Upper lobe of right lung (tissue), 1 donor: Measurements from ENCODE around the gene ETF1. TPM values are rescaled to one million over a fixed set of nuclear protein-coding genes. Genes with fewer than 3 reads are reported as not detected.

ENCODE experiments used
- ATAC-seq: fragments of 200-7000 bp; cut with Tn5 transposase; one replicate; pipeline ENCODE4 v1.9.1; 2020; ENCODE audit warnings: mild to moderate bottlenecking, moderate library complexity
- DNase-seq: peaks from one replicate; pipeline ENCODE4 v3.0.0-alpha.2; 2020
- H3K27ac ChIP-seq: fragments of 200-600 bp; one replicate; pipeline ENCODE4 v1.8.0; 2022
- H3K27me3 ChIP-seq: fragments of 200-600 bp; one replicate; pipeline ENCODE4 v1.8.0; 2022; ENCODE audit warnings: mild to moderate bottlenecking
- H3K36me3 ChIP-seq: fragments of 200-600 bp; one replicate; pipeline ENCODE4 v1.8.0; 2022
- H3K4me1 ChIP-seq: fragments of 200-600 bp; one replicate; pipeline ENCODE4 v1.8.0; 2022
- H3K4me3 ChIP-seq: fragments of 200-600 bp; one replicate; pipeline ENCODE4 v1.8.0; 2022; ENCODE audit warnings: mild to moderate bottlenecking
- H3K9me3 ChIP-seq: fragments of 200-600 bp; one replicate; pipeline ENCODE4 v1.8.0; 2022
- intact Hi-C: fragments of 100-400 bp; cut with DNase I; formaldehyde crosslinking; loops from one replicate; pipeline ENCODE4 v1.11.0; 2022
- total RNA-seq: library from RNA; stranded (reverse); fragmentation: NEBNext Ultra II Directional; extraction: Animal tissue kit (Norgen Biotek cat#: 25700); gene quantifications from one replicate; pipeline ENCODE4 v1.2.1, GENCODE V29; 2021
- TF ChIP-seq, protein P1 (sequence below): fragments of 200-600 bp; IDR thresholded peaks from one replicate; pipeline ENCODE4 v1.8.0; 2022; ENCODE audit warnings: antibody characterized with exemption
- donor health status: DM: no; HTN: yes; CAD: no; lungs with severe emphysema.

ETF1 gene
- total RNA-seq, 1 donor from 2014 or later: 114 TPM

GRCh38 chr5:138469540-138470321 lies 73.3 kb downstream of the ETF1 start:
- Histone ChIP-seq H3K4me1 (peaks cover 21% of the 10 kb centered on the region), H3K4me3 (no peak overlapping the region), H3K9me3 (no peaks in the 10 kb centered on the region), H3K36me3 (peaks cover 14% of the 10 kb centered on the region), H3K27ac (no peak overlapping the region), H3K27me3 (no peaks in the 10 kb centered on the region)
- TF ChIP-seq, protein P1, sequence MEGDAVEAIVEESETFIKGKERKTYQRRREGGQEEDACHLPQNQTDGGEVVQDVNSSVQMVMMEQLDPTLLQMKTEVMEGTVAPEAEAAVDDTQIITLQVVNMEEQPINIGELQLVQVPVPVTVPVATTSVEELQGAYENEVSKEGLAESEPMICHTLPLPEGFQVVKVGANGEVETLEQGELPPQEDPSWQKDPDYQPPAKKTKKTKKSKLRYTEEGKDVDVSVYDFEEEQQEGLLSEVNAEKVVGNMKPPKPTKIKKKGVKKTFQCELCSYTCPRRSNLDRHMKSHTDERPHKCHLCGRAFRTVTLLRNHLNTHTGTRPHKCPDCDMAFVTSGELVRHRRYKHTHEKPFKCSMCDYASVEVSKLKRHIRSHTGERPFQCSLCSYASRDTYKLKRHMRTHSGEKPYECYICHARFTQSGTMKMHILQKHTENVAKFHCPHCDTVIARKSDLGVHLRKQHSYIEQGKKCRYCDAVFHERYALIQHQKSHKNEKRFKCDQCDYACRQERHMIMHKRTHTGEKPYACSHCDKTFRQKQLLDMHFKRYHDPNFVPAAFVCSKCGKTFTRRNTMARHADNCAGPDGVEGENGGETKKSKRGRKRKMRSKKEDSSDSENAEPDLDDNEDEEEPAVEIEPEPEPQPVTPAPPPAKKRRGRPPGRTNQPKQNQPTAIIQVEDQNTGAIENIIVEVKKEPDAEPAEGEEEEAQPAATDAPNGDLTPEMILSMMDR: no peak
- ATAC-seq (peak; percentile 8), DNase-seq (no peak)
- intact Hi-C loops: no loop called here

DNA sequence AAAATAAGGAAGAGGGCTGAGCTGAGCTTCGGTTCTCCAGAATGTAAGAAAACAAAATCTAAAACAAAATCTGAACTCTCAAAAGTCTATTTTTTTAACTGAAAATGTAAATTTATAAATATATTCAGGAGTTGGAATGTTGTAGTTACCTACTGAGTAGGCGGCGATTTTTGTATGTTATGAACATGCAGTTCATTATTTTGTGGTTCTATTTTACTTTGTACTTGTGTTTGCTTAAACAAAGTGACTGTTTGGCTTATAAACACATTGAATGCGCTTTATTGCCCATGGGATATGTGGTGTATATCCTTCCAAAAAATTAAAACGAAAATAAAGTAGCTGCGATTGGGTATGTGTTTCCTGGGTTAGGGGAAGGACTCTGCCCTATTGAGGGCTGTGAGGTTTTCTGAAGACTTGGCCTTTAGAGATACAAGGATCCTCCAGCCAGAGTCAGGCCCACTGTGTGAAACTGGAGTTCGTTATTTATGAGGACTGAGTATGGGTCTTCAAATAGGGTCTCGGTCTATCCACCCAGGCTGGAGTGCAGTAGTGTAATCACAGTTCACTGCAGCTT lies 74.0 kb downstream of the ETF1 start:
- H3K4me1 ChIP-seq: peaks cover 21% of the 10 kb centered on the region
- H3K27me3 ChIP-seq: no peaks in the 10 kb centered on the region
- no peak overlapping the region for H3K27ac ChIP-seq
- H3K36me3 ChIP-seq: peaks cover 14% of the 10 kb centered on the region
- TF ChIP-seq, protein P1: no peak
- H3K4me3 ChIP-seq: no peak overlapping the region
- ATAC-seq (no peak), DNase-seq (no peak)
- intact Hi-C loops: no loop called here
- H3K9me3 ChIP-seq: no peaks in the 10 kb centered on the region

- H3K4me3 ChIP-seq: peak overlapping the region; percentile 86
- TF ChIP-seq, protein P1: no peak
Measured at GRCh38 chr5:138468133-138468965, 74.7 kb downstream of the ETF1 start.

DNA sequence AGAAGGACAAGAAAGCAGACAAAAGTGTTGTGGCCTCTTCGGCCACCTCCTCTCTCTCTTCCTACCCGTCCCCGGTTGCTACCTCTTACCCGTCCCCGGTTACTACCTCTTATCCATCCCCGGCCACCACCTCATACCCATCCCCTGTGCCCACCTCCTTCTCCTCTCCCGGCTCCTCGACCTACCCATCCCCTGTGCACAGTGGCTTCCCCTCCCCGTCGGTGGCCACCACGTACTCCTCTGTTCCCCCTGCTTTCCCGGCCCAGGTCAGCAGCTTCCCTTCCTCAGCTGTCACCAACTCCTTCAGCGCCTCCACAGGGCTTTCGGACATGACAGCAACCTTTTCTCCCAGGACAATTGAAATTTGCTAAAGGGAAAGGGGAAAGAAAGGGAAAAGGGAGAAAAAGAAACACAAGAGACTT lies 75.3 kb downstream of the ETF1 start:
- no peaks in the 10 kb centered on the region for H3K27me3 ChIP-seq
- intact Hi-C loops: no loop called here
- H3K27ac ChIP-seq: no peak overlapping the region
- TF ChIP-seq, protein P1: no peak
- H3K4me1 ChIP-seq: peaks cover 27% of the 10 kb centered on the region
- DNase-seq: no peak
- H3K36me3 ChIP-seq: peaks cover 14% of the 10 kb centered on the region
- ATAC-seq: no peak
- no peaks in the 10 kb centered on the region for H3K9me3 ChIP-seq
- peak overlapping the region; percentile 86 for H3K4me3 ChIP-seq

More at GRCh38 chr5:138468133-138468965, 74.7 kb downstream of the ETF1 start:
- Histone ChIP-seq H3K27ac (no peak overlapping the region), H3K4me1 (peaks cover 23% of the 10 kb centered on the region), H3K27me3 (no peaks in the 10 kb centered on the region), H3K36me3 (peaks cover 14% of the 10 kb centered on the region), H3K9me3 (no peaks in the 10 kb centered on the region)
- intact Hi-C loops: no loop called here
- ATAC-seq (no peak), DNase-seq (no peak)

DNA sequence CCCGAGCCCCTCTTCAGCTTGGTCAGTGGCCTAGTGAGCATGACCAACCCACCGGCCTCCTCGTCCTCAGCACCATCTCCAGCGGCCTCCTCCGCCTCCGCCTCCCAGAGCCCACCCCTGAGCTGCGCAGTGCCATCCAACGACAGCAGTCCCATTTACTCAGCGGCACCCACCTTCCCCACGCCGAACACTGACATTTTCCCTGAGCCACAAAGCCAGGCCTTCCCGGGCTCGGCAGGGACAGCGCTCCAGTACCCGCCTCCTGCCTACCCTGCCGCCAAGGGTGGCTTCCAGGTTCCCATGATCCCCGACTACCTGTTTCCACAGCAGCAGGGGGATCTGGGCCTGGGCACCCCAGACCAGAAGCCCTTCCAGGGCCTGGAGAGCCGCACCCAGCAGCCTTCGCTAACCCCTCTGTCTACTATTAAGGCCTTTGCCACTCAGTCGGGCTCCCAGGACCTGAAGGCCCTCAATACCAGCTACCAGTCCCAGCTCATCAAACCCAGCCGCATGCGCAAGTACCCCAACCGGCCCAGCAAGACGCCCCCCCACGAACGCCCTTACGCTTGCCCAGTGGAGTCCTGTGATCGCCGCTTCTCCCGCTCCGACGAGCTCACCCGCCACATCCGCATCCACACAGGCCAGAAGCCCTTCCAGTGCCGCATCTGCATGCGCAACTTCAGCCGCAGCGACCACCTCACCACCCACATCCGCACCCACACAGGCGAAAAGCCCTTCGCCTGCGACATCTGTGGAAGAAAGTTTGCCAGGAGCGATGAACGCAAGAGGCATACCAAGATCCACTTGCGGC lies 75.9 kb downstream of the ETF1 start:
- TF ChIP-seq, protein P1: no peak
- H3K4me3 ChIP-seq: peak overlapping the region; percentile 86
- peaks cover 27% of the 10 kb centered on the region for H3K4me1 ChIP-seq
- ATAC-seq: no peak
- H3K27ac ChIP-seq: no peak overlapping the region
- intact Hi-C loops: no loop called here
- no peaks in the 10 kb centered on the region for H3K27me3 ChIP-seq
- peaks cover 14% of the 10 kb centered on the region for H3K36me3 ChIP-seq
- no peaks in the 10 kb centered on the region for H3K9me3 ChIP-seq
- peak; percentile 68 for DNase-seq
